Skeletal muscle satellite cell (primary cell): Measurements from ENCODE around the gene SGSM2.

Experiments used
- H3K27me3 ChIP-seq: 2 replicates; pipeline ENCODE4 v1.7.0; 2013; ENCODE audit warnings: low read length; ENCODE audit not compliant: control insufficient read depth, insufficient read depth
- H3K36me3 ChIP-seq: 2 replicates; pipeline ENCODE4 v1.7.0; 2013; ENCODE audit warnings: mild to moderate bottlenecking, control low read depth, low read length; ENCODE audit not compliant: insufficient read depth
- H3K4me1 ChIP-seq: 2 replicates; pipeline ENCODE4 v1.7.0; 2013; ENCODE audit warnings: low read length; ENCODE audit not compliant: control insufficient read depth, insufficient read depth
- H3K4me2 ChIP-seq: 2 replicates; pipeline ENCODE4 v1.7.0; 2013; ENCODE audit warnings: mild to moderate bottlenecking, low read length
- H3K4me3 ChIP-seq: 2 replicates; pipeline ENCODE4 v1.7.0; 2013; ENCODE audit warnings: low read length
- H3K9ac ChIP-seq: 2 replicates; pipeline ENCODE4 v1.7.0; 2013; ENCODE audit warnings: mild to moderate bottlenecking, low read depth, low read length, moderate library complexity
- H3K9me3 ChIP-seq: replicated peaks from 2 replicates; pipeline ENCODE4 v1.7.0; 2013; ENCODE audit warnings: mild to moderate bottlenecking, control low read depth, low read length

The SGSM2 gene

GRCh38 chr17:2380226-2380922 lies 43.1 kb downstream of the SGSM2 start:
- no peak overlapping the region for H3K4me2 ChIP-seq
- H3K9me3 ChIP-seq: no peaks in the 10 kb centered on the region
- no peaks in the 10 kb centered on the region for H3K27me3 ChIP-seq
- H3K4me3 ChIP-seq: no peak overlapping the region
- no peaks in the 10 kb centered on the region for H3K4me1 ChIP-seq
- peaks cover 37% of the 10 kb centered on the region for H3K36me3 ChIP-seq
- H3K9ac ChIP-seq: no peak overlapping the region

GRCh38 chr17:2380950-2381649 lies 43.8 kb downstream of the SGSM2 start:
- H3K27me3 ChIP-seq: no peaks in the 10 kb centered on the region
- H3K4me1 ChIP-seq: no peaks in the 10 kb centered on the region
- H3K36me3 ChIP-seq: peaks cover 42% of the 10 kb centered on the region
- no peak overlapping the region for H3K4me3 ChIP-seq
- no peaks in the 10 kb centered on the region for H3K9me3 ChIP-seq
- H3K9ac ChIP-seq: no peak overlapping the region
- no peak overlapping the region for H3K4me2 ChIP-seq

- Histone ChIP-seq H3K4me2 (no peak overlapping the region), H3K36me3 (peaks cover 55% of the 10 kb centered on the region), H3K4me3 (no peak overlapping the region), H3K9me3 (no peaks in the 10 kb centered on the region), H3K9ac (peak overlapping the region; percentile 41), H3K27me3 (no peaks in the 10 kb centered on the region), H3K4me1 (no peaks in the 10 kb centered on the region)
Measured at GRCh38 chr17:2383628-2384167, 46.4 kb downstream of the SGSM2 start.

GRCh38 chr17:2384439-2385127 lies 47.3 kb downstream of the SGSM2 start:
- no peaks in the 10 kb centered on the region for H3K27me3 ChIP-seq
- H3K4me3 ChIP-seq: no peak overlapping the region
- no peak overlapping the region for H3K9ac ChIP-seq
- H3K9me3 ChIP-seq: no peaks in the 10 kb centered on the region
- peaks cover 59% of the 10 kb centered on the region for H3K36me3 ChIP-seq
- H3K4me2 ChIP-seq: no peak overlapping the region
- H3K4me1 ChIP-seq: no peaks in the 10 kb centered on the region

GRCh38 chr17:2385240-2386210 lies 48.2 kb downstream of the SGSM2 start:
- Histone ChIP-seq H3K4me3 (no peak overlapping the region), H3K27me3 (no peaks in the 10 kb centered on the region), H3K9me3 (no peaks in the 10 kb centered on the region), H3K9ac (no peak overlapping the region), H3K4me2 (no peak overlapping the region), H3K36me3 (peaks cover 58% of the 10 kb centered on the region), H3K4me1 (no peaks in the 10 kb centered on the region)

GRCh38 chr17:2386400-2387085 lies 49.2 kb downstream of the SGSM2 start:
- peaks cover 4% of the 10 kb centered on the region for H3K4me1 ChIP-seq
- no peak overlapping the region for H3K4me3 ChIP-seq
- H3K27me3 ChIP-seq: no peaks in the 10 kb centered on the region
- no peak overlapping the region for H3K9ac ChIP-seq
- H3K36me3 ChIP-seq: peaks cover 56% of the 10 kb centered on the region
- H3K9me3 ChIP-seq: no peaks in the 10 kb centered on the region
- no peak overlapping the region for H3K4me2 ChIP-seq

GRCh38 chr17:2387086-2388019 lies 50.1 kb downstream of the SGSM2 start:
- H3K36me3 ChIP-seq: peaks cover 53% of the 10 kb centered on the region
- H3K4me3 ChIP-seq: no peak overlapping the region
- no peak overlapping the region for H3K9ac ChIP-seq
- H3K9me3 ChIP-seq: no peaks in the 10 kb centered on the region
- H3K27me3 ChIP-seq: no peaks in the 10 kb centered on the region
- H3K4me2 ChIP-seq: no peak overlapping the region
- H3K4me1 ChIP-seq: peaks cover 12% of the 10 kb centered on the region

GRCh38 chr17:2388020-2388682 lies 50.9 kb downstream of the SGSM2 start:
- H3K9me3 ChIP-seq: no peaks in the 10 kb centered on the region
- H3K9ac ChIP-seq: no peak overlapping the region
- no peaks in the 10 kb centered on the region for H3K27me3 ChIP-seq
- H3K36me3 ChIP-seq: peaks cover 52% of the 10 kb centered on the region
- H3K4me2 ChIP-seq: no peak overlapping the region
- peaks cover 14% of the 10 kb centered on the region for H3K4me1 ChIP-seq
- H3K4me3 ChIP-seq: no peak overlapping the region

- Histone ChIP-seq H3K4me1 (peaks cover 18% of the 10 kb centered on the region), H3K27me3 (no peaks in the 10 kb centered on the region), H3K9ac (no peak overlapping the region), H3K36me3 (peaks cover 49% of the 10 kb centered on the region), H3K9me3 (no peaks in the 10 kb centered on the region), H3K4me2 (no peak overlapping the region), H3K4me3 (no peak overlapping the region)
Measured at GRCh38 chr17:2388683-2389055, 51.4 kb downstream of the SGSM2 start.
